HG03280 (cell line): Measurements from ENCODE around the gene CLPX.
"Not testable (repeated sequence)": the region's sequence is repeated elsewhere in the genome, so short reads cannot be mapped to it uniquely, and the experiment has no call there.

Source experiments
- ATAC-seq: cut with Tn5 transposase; IDR thresholded peaks from one replicate; pipeline ENCODE4 v1.9.1; 2021; ENCODE audit warnings: mild to moderate bottlenecking, moderate library complexity; ENCODE audit not compliant: unreplicated experiment

Gene CLPX

DNA sequence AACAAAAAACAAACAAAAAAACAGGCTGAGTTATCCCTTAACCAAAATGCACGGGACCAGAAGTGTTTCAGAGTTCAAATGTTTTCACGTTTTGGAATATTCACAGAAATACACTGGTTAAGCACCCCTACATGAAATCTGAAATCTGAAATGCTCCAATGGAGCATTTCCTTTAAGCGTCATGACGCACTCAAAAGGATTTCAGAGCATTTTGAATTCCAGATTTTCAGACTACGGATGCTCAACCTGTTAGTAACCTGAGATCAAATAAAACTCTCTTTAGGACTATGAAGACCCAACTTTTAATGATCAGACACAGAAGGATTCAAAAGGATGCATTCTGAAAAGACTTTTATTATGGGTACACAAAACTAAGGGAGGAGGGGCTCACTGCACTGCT is 9.6 kb downstream of the CLPX start:
- ATAC-seq = no peak

DNA sequence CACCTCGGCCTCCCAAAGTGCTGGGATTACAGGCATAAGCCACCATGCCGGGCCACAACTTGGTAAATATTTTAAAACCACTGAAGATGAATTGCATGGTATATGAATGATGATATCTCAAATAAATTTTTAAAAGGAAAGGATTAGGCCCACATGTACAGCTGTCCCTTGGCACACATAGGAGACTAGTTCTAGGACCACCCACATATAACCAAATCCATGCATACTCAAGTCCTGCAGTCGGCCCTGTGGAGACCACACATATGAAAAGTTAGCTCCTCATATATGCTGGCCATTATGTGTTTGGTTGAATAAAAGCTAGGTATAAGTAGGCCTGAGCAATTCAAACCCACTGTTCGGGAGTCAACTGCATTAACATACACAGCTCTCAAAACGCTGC is 10.6 kb downstream of the CLPX start:
- no peak for ATAC-seq

DNA sequence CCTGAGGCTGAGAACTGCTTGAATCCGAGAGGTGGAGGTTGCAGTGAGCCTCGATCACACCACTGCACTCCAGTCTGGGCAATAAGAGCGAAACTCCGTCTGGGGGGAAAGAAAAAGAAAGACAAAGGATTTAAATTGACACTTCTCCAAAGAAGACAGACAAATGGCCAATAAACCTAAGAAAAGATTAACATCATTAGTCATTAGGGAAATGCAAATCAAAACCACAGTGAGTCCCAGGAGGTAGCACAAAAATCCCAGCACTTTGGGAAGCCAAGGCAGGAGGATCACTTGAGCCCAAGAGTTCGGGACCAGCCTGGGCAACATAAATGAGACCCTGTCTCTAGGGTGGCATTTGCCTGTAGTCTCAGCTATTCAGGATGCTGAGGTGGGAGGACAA is 12.6 kb downstream of the CLPX start:
- ATAC-seq = no peak

DNA sequence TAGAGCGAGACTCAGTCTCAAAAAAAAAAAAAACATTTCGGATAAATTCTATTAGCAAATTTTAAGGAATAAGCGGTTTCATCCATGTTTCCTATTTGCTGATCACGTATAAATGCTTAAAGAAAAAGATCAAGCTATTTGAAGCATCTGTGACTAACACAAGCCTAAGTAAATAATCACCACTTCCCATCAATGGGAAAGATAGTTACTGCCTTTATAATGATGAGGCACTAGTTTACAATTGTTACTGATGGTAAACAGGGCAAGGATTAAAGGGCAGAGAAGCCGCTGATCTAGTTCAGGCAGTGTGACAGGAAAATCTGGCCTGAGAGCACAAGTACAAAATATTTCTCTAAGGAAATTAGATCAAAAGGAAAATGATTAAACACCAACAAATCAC is 13.7 kb downstream of the CLPX start:
- no peak for ATAC-seq

DNA sequence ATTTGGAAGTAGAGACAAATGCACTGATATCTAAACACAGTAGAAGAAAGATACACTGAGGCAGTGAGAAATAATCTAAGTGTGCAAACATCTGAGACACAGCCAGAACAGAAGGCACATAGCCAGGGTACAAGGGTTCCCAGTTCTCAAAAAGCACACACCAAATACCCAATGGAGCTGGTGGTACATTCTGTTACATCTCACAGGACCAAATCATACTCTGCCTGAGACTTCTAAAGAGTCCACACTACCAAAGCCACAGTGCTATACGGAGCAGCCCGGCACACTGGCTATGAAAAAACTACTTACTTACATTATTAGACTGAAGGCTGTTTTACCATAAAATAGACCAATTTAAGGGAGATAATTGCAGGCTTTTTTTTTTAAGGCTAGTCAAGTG is 19.3 kb downstream of the CLPX start:
- ATAC-seq = no peak

DNA sequence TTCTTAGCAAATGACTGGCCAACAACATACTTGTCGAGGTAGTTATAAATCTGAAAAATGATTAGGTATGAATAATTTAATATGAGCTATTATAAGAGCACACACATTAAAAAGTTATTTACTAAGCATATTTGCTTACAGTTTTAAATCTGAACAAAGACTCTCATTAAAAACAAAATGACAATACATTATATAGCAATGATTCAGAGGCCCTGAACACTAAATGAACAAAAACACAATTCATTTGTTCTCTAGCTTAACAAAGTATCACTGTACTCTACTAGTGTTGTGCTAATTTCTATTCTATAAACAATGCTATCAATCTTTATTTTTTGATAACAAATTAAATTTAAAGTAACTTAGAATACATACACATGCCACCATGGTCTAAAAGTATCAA is 21.0 kb downstream of the CLPX start:
- ATAC-seq = no peak

DNA sequence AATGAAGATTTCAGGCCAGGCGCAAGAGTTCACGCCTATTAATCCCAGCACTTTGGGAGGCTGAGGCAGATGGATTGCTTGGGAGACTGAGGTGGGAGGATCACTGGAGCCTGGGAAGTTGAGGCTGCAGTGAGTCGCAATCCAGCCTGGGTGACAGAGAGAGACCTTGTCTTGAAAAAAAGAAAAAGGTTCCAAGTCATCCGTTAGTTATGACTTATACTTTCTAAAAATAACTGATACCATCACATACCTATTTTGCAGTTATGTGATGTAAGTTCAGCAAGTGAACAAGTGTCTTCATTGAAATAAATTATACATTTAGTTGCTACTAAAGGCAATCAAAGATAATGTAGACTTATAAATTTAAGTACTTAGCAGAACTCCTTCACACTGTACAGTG is 22.1 kb downstream of the CLPX start:
- no peak for ATAC-seq

DNA sequence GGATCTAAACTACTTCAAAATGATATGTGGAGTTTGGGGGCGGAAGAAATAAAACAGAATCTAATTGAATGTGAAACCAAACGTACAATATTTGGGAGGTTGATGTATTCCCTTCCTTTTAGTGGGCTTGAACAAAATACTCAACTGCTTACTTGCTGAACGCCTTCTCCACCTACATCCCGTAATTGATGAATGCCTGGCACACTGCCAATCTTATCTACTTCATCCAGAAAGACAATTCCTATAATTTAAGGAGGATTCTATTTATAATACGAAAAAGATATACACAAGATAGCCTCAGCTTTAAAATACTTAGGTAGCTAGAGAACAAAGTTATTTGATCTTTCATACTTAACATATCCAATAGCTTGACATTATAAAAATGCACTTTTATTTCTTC is 28.4 kb downstream of the CLPX start:
- ATAC-seq = no peak

DNA sequence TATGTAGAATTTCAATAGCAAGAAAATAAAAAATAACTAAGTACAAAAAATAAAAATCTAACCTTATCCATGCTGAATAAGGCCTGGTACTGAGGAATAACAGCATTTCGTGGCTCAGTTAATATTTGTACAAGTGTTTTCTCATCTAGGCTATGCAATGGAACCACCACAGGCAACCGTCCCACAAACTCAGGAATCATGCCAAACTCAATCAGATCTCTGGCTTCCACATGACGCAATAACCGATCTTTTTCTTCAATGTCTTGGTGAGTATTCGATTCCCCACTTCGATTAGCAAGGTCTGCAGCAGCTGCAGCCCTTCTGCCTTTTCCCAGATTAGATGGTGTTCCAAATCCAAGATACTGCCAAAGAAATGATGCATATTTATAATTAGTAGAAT is 30.4 kb downstream of the CLPX start:
- ATAC-seq = no peak

DNA sequence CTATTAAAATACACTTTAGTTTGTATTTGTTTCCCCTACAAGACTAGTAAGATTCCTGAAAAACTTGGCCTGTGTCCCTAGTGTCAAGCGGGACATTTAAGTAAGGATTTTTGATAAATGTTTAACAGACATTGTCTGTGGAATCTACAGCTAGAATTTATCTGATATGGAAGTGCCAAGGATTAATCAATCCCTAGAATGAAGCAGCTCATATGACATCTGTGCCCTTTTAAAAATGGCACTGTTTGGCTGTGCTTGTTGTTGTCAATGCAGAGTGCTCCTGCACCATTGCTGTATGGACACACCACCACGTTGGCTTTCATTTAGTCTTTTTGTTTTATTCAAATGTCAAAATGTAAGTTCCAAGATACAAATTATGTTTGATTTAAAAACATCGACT is 37.2 kb downstream of the CLPX start:
- no peak for ATAC-seq

DNA sequence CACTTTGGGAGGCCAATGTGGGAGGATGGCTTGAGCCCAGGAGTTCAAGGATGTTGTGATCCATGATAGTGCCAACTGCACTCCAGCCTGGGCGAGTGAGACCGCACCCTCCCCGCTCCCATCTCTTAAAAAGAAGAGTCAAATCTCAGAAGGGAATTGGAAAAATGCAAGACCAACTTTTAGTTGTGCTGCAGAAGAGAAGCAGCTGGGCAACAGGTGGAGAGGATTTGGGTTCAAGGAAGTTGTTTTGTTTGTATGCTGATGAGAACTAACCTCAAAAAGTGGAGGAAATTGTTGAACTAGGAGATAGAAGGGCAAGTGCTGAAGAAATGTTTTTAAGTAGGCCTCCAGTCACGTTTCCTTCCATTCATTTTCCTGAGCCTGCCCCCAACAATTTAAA is 38.7 kb downstream of the CLPX start:
- no peak for ATAC-seq

DNA sequence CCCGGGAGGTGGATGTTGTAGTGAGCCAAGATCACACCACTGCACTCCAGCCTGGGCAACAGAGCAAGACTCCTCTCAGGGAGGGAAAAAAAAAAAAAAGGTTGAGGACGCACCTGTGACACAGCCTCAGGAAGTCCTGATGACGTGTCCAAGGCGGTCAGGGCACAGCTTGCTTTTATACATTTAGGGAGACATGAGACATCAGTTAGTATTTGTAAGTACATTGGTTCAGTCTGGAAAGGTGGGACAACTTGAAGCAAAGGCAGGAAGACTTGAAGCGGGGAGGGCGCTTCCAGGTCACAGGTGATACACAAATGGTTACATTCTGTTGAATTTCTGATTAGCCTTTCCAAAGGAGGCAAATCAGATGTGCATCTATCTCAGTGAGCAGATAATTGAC is 46.5 kb downstream of the CLPX start:
- ATAC-seq = not testable (repeated sequence)

DNA sequence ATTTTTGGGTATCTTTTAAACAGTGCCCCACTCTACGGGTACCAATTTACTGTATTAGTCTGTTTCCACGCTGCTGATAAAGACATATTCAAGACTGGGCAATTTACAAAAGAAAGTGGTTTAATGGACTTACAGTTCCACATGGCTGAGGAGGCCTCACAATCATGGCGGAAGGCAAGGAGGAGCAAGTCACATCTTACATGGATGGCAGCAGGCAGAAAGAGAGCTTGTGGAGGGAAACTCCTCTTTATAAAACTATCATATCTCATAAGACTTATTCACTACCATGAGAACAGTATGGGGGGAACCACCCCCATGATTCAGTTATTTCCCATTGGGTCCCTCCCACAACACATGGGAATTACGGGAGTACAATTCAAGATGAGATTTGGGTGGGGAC is 47.2 kb downstream of the CLPX start:
- not testable (repeated sequence) for ATAC-seq

DNA sequence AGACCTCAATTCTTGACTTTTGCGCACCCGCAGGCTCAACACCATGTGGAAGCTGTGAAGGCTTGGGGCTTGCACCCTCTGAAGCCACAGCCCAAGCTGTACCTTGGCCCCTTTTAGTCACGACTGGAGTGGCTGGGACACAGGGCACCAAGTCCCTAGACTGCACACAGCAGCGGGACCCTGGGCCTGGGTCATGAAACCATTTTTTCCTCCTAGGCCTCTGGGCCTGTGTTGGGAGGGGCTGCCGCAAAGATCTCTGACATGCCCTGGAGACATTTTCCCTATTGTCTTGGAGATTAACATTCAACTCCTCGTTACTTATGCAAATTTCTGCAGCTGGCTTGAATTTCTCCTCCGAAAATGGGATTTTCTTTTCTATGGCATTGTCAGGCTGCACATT is 48.1 kb downstream of the CLPX start:
- ATAC-seq = not testable (repeated sequence)

DNA sequence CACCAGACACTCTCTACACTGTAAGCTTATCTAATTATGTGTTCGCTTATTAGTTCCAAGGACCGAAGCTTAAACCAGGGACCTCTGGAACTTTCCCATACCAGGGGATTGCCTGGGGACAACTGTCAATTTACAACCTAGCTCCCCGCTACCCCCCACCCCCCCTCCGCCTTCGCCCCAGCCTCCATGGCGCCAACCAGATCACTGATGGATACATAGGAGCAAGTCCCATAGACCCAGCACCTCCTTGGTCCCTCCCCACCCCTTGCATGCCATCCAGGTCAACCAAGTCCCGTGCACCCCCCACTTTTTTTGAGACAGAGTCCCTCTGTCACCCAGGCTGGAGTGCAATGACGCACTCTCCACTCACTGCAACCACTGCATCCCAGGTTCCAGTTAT is 50.6 kb downstream of the CLPX start:
- no peak for ATAC-seq

DNA sequence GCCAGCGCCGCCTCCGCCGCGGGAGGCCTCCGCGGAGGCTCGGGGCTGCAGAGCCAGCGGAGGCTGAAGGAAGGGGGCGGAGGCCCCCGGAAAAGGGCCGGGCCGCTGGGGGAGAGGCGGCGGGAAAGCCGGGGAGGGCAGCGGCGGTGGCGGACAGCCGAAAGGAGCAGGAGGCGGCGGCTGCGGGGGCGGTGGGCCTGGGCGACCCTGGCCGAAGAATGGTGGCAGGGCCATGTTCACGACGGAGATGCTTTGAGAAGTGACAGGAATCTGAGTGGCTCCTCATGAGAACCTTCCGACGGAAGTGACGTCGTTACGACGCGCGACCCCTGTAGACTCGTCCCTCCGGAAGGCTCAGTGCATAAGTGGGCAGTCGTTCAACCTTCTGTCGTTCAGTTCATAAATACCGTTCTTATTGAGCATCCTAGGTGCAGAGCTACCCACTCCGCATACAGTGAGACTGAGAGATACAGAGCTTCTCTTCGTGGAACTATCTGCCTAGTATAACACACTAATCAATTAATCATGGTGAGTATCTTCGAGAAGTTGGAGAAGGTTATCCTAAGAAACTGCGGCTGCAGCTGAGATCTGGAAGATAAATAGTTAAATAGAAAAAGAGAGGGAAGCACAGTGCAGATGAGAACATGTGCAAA is 51.5 kb downstream of the CLPX start, which contains the start of gene PDCD7:
TSS of gene PDCD7 (minus strand) at position 261 of the 653 bp plus-strand sequence. CDS start at position 234, 27 bp downstream.
- peak; percentile 77 for ATAC-seq

DNA sequence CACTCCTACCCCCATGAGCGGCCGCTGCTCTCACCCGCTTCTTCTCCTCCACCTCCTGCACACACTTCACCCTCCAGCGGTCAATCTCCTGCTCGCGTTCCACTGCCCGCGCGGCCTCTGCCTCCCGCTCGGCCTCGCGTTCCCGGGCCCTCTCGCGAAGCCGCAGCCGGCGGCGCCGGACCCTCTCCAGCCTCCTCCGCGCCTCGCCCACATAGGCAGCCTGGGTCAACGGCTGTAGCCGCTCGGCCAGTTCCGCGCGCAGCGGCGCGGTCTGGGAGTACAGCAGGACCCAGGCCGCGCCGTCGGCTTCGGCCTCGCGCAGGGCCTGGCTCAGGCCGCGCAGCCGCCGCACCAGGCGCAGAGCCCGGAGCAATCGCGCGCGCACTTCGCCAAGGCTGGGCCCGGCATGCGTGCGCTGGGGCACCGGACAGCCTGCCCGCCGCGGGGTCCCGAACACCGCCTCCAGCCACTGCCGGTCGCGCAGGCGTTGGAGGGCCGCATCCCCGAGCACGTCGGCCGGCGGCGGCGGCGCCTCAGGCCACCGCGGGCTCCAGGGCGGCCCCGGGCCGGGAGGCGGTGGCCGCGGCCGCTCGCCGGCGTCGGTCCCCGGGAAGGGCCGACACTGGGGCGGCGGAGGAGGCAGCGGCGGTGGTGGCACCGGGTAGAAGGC is 52.1 kb downstream of the CLPX start:
- peak; percentile 44 for ATAC-seq

DNA sequence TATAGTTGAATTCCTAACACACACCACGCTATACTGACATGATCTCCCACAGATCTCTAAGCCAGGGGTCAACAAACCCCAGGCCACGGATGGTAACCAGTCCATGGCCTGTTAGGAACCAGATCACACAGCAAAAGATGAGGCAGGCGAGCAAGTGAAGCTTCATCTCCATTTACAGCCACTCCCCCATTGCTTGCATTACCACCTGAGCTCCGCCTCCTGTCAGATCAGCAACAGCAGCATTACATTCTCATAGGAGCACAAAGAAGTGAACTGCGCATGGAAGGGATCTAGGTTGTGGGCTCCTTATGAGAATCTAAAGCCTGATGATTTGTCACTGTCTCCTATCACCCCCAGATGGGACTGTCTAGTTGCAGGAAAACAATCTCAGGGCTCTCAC is 54.2 kb downstream of the CLPX start:
- no peak for ATAC-seq

DNA sequence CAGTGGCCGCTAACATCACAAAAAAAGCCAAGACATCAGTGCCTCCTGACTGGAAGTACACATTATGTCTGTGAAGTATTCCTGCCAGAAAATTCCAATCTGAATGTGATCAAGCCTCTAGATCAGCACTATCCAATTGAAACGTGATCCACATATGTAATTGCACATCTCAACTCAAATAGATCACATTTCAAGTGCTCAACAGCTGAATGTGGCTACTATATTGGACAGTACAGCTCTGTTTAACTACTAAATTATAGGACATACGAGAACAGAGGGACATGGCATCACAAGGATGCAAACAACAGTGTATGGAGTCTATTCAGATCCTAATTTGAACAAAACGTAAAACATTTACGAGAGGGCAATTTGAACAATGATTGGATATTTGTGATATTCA is 69.6 kb downstream of the CLPX start:
- no peak for ATAC-seq

DNA sequence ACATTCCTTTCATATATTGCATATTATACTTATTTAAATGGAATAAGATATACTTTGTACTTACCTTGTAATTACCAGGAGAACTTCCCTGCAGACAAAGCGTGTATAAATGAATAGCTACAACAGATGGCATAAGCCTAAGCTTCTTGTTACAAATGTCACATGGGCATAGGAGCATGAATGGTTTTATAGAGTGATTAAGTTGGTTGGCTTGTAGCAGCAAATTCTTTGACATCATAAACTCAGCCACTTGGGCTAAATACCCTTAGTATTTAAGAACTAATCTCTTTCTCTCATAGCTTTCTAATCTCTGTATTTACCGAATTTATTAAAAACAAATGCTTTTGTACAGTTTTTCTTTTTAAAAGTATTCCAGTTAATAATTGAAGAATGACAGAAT is 70.1 kb downstream of the CLPX start, which contains the start of gene UBAP1L:
TSS of gene UBAP1L (minus strand) at position 115 of the 400 bp plus-strand sequence. CDS start 8,985 bp downstream, outside the sequence.
- ATAC-seq = no peak

DNA sequence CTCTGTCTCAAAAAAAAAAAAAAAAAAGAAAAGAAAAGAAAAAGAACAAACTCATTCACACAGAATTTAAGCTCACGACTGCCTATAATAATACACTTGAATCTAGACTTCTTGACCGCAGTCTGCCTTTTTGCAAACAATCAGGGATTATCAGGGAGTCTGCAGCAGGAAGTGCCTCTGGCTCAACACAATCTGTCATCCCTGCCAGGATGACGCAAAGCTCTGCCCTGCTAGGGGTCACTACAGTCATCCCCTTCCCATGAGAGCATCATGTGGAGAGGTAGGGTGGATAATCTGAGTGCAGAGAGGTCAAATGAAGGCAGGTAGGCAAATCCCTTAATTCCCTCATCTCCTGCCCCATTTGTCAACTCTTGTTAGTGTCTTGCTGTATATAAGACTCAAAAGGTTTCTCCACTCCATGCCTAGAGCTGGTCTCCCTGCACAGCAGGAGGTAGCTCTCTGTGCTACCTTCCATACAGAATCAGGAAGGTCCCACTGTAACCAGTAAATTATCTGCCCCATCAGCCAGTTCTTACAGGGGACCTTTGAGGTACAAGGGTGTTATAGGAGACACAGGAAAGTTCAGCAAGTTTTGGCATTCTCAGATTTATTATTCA is 74.4 kb downstream of the CLPX start:
- ATAC-seq = no peak

DNA sequence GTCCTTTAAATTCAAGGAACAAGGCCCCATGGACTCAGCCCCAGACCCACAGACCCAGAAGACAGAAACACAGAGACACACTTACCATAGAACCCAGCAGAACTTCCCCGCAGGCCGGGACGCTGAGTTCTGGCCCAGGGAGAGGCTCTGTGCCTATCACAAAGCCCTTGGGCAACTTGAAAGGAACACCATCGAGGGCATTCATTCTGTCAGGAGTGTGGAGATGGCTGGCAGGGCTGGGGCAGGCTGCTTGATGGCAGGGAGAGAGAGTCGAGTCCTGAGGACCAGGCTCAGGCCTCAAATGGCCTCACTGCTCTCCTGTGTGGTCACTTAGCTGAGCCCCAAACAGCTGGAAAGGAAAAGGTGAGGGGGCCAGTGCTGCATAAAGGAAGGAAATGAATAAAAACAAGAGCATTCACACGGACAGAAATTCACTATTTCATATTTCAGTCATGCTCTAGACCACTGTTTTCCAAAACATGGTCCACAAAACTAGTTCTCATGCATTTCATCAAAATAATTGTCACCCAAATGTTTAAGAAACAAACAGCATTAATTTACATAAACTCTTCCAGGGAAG is 79.0 kb downstream of the CLPX start:
- no peak for ATAC-seq
